A549 (cell line): ENCODE results near the gene CRYBG3. TPM values are rescaled to one million over a fixed set of nuclear protein-coding genes. Genes with fewer than 3 reads are reported as not detected.

ENCODE experiments used
- ATAC-seq, 2 experiments: fragments of 200-7000 bp in 1 of 2; fragments of >200 bp in 1 of 2; cut with Nextera tagmentation in 1 of 2; cut with Tn5 transposase in 1 of 2; 3 replicates each; pipeline versions ENCODE4 v1.8.0 to v1.9.1; 2018 to 2020; ENCODE audit warnings: mild to moderate bottlenecking in 1 of 2, moderate library complexity in 1 of 2
- CTCF ChIA-PET: fragments of 300-600 bp; sonication (Branson Sonifier 250); formaldehyde crosslinking; extraction: SDS; loops from one replicate; lab custom pipeline; 2021; ENCODE audit warnings: antibody characterized with exemption, inconsistent platforms; lab: Yijun Ruan, JAX
- POLR2A ChIA-PET: fragments of 350-600 bp; formaldehyde crosslinking; extraction: SDS; loops from one replicate; lab custom pipeline; 2021; ENCODE audit warnings: antibody characterized with exemption, inconsistent platforms; lab: Yijun Ruan, JAX
- DNase-seq, 2 experiments: peaks; one replicate each; pipeline versions ENCODE4 v3.0.0 to v3.0.0-alpha.2; 2011 to 2016; ENCODE audit warnings: low read depth in 1 of 2, low spot score in 1 of 2
- FAIRE-seq: peaks from 2 replicates; lab custom pipeline; 2011; peaks lifted over from hg19 to GRCh38; lab: Jason Lieb, UNC
- H3K27ac ChIP-seq, 2 experiments: fragments of >200 bp; sonication (Bioruptor Twin); formaldehyde crosslinking; 3 replicates each; pipeline ENCODE4 v1.5.1; 2016 to 2017
- H3K4me1 ChIP-seq: fragments of >200 bp; sonication (Bioruptor Twin); formaldehyde crosslinking; 3 replicates; pipeline ENCODE4 v1.6.1; 2016
- H3K4me2 ChIP-seq: fragments of >200 bp; sonication (Bioruptor Twin); formaldehyde crosslinking; 3 replicates; pipeline ENCODE4 v1.6.1; 2016
- H3K4me3 ChIP-seq: fragments of >200 bp; sonication (Bioruptor Twin); formaldehyde crosslinking; 3 replicates; pipeline ENCODE4 v1.5.1; 2016
- H3K9me3 ChIP-seq: fragments of >200 bp; sonication (Bioruptor Twin); formaldehyde crosslinking; 3 replicates; pipeline ENCODE4 v1.6.1; 2016
- ATOH8 ChIP-seq: fragments of 250-450 bp; sonication (Bioruptor Pico); IDR thresholded peaks from 2 replicates; pipeline ENCODE4 v1.5.0; 2020; ENCODE audit warnings: low read depth, mild to moderate bottlenecking, moderate library complexity
- BCL3 ChIP-seq: fragments of >200 bp; sonication (Bioruptor Twin); formaldehyde crosslinking; IDR thresholded peaks from 3 replicates; pipeline ENCODE4 v1.6.1; 2016
- CHD4 ChIP-seq: fragments of 200-600 bp; sonication (generic); IDR thresholded peaks from 2 replicates; pipeline ENCODE4 v1.6.1; 2016; ENCODE audit warnings: antibody characterized with exemption, mild to moderate bottlenecking, borderline replicate concordance
- EHF ChIP-seq: fragments of 250-450 bp; sonication (Bioruptor Pico); IDR thresholded peaks from 2 replicates; pipeline ENCODE4 v1.5.0; 2020; ENCODE audit warnings: mild to moderate bottlenecking
- EP300 ChIP-seq, 2 experiments: fragments of >200 bp; sonication (Bioruptor Twin); formaldehyde crosslinking; IDR thresholded peaks; 2 replicates in 1 of 2; 3 replicates in 1 of 2; pipeline ENCODE4 v1.6.1; 2016 to 2017
- FOSL2 ChIP-seq, 2 experiments: fragments of 450-650 bp in 1 of 2; fragments of >200 bp in 1 of 2; sonication (Bioruptor Twin) in 1 of 2; formaldehyde crosslinking; IDR thresholded peaks; 2 replicates each; pipeline versions ENCODE4 v1.5.0 to v1.6.1; 2016 to 2020; ENCODE audit warnings: mild to moderate bottlenecking in 1 of 2, moderate library complexity in 1 of 2
- GATA3 ChIP-seq: IDR thresholded peaks from 2 replicates; pipeline ENCODE4 v1.6.1; 2012; ENCODE audit warnings: borderline replicate concordance
- HOXB13 ChIP-seq: fragments of 250-450 bp; sonication (Bioruptor Pico); IDR thresholded peaks from 2 replicates; pipeline ENCODE4 v1.5.0; 2020; ENCODE audit warnings: low read depth, mild to moderate bottlenecking, moderate library complexity
- HOXB5 ChIP-seq: fragments of 250-450 bp; sonication (Bioruptor Pico); IDR thresholded peaks from 2 replicates; pipeline ENCODE4 v1.5.0; 2020; ENCODE audit warnings: mild to moderate bottlenecking, moderate library complexity
- JUNB ChIP-seq: fragments of >200 bp; sonication (Bioruptor Twin); formaldehyde crosslinking; IDR thresholded peaks from 2 replicates; pipeline ENCODE4 v1.6.1; 2016
- KDM1A ChIP-seq: fragments of 200-600 bp; sonication (generic); IDR thresholded peaks from 2 replicates; pipeline ENCODE4 v1.6.1; 2016; ENCODE audit warnings: low read depth, mild to moderate bottlenecking
- MAFK ChIP-seq: fragments of 450-650 bp; IDR thresholded peaks from 2 replicates; pipeline ENCODE4 v1.6.1; 2014; ENCODE audit not compliant: partially characterized antibody
- MYC ChIP-seq: IDR thresholded peaks from 2 replicates; pipeline ENCODE4 v1.6.1; 2012; ENCODE audit warnings: mild to moderate bottlenecking, inconsistent platforms, low read length, improper control_type of control experiment, borderline replicate concordance
- NFE2L2 ChIP-seq: fragments of 150-350 bp; conservative IDR thresholded peaks from 2 replicates; pipeline ENCODE4 v1.6.1; 2014; ENCODE audit warnings: low read length
- POLR2A ChIP-seq: IDR thresholded peaks from 2 replicates; pipeline ENCODE4 v1.6.1; 2012; ENCODE audit warnings: mild to moderate bottlenecking, low read length
- POLR2AphosphoS2 ChIP-seq: conservative IDR thresholded peaks from 2 replicates; pipeline ENCODE4 v1.6.1; 2012; ENCODE audit warnings: low read length, improper control_type of control experiment, inconsistent platforms
- RARB ChIP-seq: fragments of 250-450 bp; sonication (Bioruptor Pico); IDR thresholded peaks from 2 replicates; pipeline ENCODE4 v1.8.0; 2021; ENCODE audit warnings: mild to moderate bottlenecking, moderate library complexity
- REST ChIP-seq: fragments of 200-600 bp; sonication (generic); IDR thresholded peaks from 2 replicates; pipeline ENCODE4 v1.6.1; 2016; ENCODE audit warnings: antibody characterized with exemption, mild to moderate bottlenecking, moderate library complexity
- RFX5 ChIP-seq: fragments of 450-650 bp; IDR thresholded peaks from 2 replicates; pipeline ENCODE4 v1.7.1; 2014; ENCODE audit warnings: antibody characterized with exemption, mild to moderate bottlenecking, moderate library complexity
- SMC3 ChIP-seq: fragments of >200 bp; sonication (Bioruptor Twin); formaldehyde crosslinking; IDR thresholded peaks from 3 replicates; pipeline ENCODE4 v1.6.1; 2018; ENCODE audit warnings: inconsistent platforms
- TFCP2L1 ChIP-seq: fragments of 250-450 bp; sonication (Bioruptor Pico); IDR thresholded peaks from 2 replicates; pipeline ENCODE4 v1.5.0; 2021; ENCODE audit warnings: mild to moderate bottlenecking
- TP53 ChIP-seq: fragments of 250-450 bp; sonication (Bioruptor Pico); IDR thresholded peaks from 2 replicates; pipeline ENCODE4 v1.5.0; 2021; ENCODE audit warnings: mild to moderate bottlenecking, moderate library complexity
- WGBS: methylation state at CpG from one replicate; pipeline ENCODE4 v1.1.6; 2017; ENCODE audit errors: missing lambda C conversion rate; 5-methylcytosine and 5-hydroxymethylcytosine counted together
- polyA plus RNA-seq, 4 experiments: library from polyadenylated mRNA; depleted of rRNA in 3 of 4; stranded (reverse); fragments of >200 nt; fragmentation: RNase III in 1 of 4; extraction: RNeasy Plus Mini Kit Qiagen cat#74134 plus additional on column Dnase treatment in 1 of 4; gene quantifications; 2 replicates in 3 of 4; 3 replicates in 1 of 4; pipeline ENCODE4 v1.2.3, GENCODE V29; 2011 to 2017

CRYBG3 gene
- polyA plus RNA-seq, 2 of the 4 experiments (the other 2 are of a cell fraction): 3.6 to 8.7 TPM

- TF ChIP-seq CHD4: no peak
- no peak for TF ChIP-seq POLR2A
- no peak for TF ChIP-seq JUNB
- no peak for TF ChIP-seq MYC
- TF ChIP-seq HOXB13 (CRISPR knock-in tag): no peak
- TF ChIP-seq ATOH8: no peak
- no peak for TF ChIP-seq NFE2L2
- TF ChIP-seq POLR2AphosphoS2: no peak
Observed at GRCh38 chr3:97957617-97958311, 136.0 kb downstream of the CRYBG3 start (continued).

- CTCF ChIA-PET: interaction anchor here (1.0 kb wide), 1 partner anchor 11 kb away, joined by 4 read pairs; no protein-coding TSS in a partner anchor
- 80% methylated on average over 2 of the region's 2 CpGs for WGBS
Observed at GRCh38 chr3:97958396-97958795, 136.6 kb downstream of the CRYBG3 start.

GRCh38 chr3:97958796-97959195 lies 137.0 kb downstream of the CRYBG3 start:
- ATAC-seq: no peak
- Histone ChIP-seq H3K4me2 (no peak overlapping the region), H3K4me3 (no peak overlapping the region), H3K4me1 (no peaks in the 10 kb centered on the region), H3K9me3 (no peaks in the 10 kb centered on the region), H3K27ac (no peak overlapping the region)
- WGBS: 93% methylated on average over 9 of the region's 9 CpGs
- no peak for DNase-seq
- FAIRE-seq: no peak
- CTCF ChIA-PET: interaction anchor here (1.0 kb wide), 1 partner anchor 11 kb away, joined by 4 read pairs; no protein-coding TSS in a partner anchor
- no peak for TF ChIP-seq EHF (CRISPR knock-in tag)
- TF ChIP-seq MAFK: no peak
- TF ChIP-seq EP300 (IDR thresholded peaks at IDR 0.05): no peak
- no peak for TF ChIP-seq RARB (CRISPR knock-in tag)
- no peak for TF ChIP-seq GATA3
- TF ChIP-seq REST: no peak
- TF ChIP-seq HOXB5 (CRISPR knock-in tag): no peak
- TF ChIP-seq KDM1A: no peak
- TF ChIP-seq FOSL2 (IDR thresholded peaks at IDR 0.05): no peak
- TF ChIP-seq FOSL2 (CRISPR knock-in tag; IDR thresholded peaks at IDR 0.05): no peak
- POLR2A ChIA-PET: no interaction called here

More at GRCh38 chr3:97958396-97958795, 136.6 kb downstream of the CRYBG3 start:
- TF ChIP-seq ATOH8 (no peak), CHD4 (no peak), HOXB5 (CRISPR knock-in tag) (no peak), HOXB13 (CRISPR knock-in tag) (no peak), BCL3 (no peak), TFCP2L1 (CRISPR knock-in tag) (no peak), FOSL2 (IDR thresholded peaks at IDR 0.05) (no peak), FOSL2 (CRISPR knock-in tag; IDR thresholded peaks at IDR 0.05) (no peak), KDM1A (no peak), RFX5 (no peak), TP53 (CRISPR knock-in tag) (no peak), SMC3 (no peak)
- H3K4me1 ChIP-seq: no peaks in the 10 kb centered on the region
- no peak overlapping the region for H3K4me2 ChIP-seq
- FAIRE-seq (no peak), DNase-seq (no peak), ATAC-seq (no peak)
- POLR2A ChIA-PET: no interaction called here
- H3K27ac ChIP-seq: no peak overlapping the region
- H3K4me3 ChIP-seq: no peak overlapping the region
- H3K9me3 ChIP-seq: no peaks in the 10 kb centered on the region
